A673 (cell line): ENCODE results near the gene CLDN5. TPM values are rescaled to one million over a fixed set of nuclear protein-coding genes. Genes with fewer than 3 reads are reported as not detected.

Experiments used
- BruUV-seq: library from RNA; stranded (reverse); fragments of 400-500 nt; replicated peaks from 2 replicates; lab custom pipeline; 2021; lab: Mats Ljungman, UMichigan
- CTCF ChIA-PET: fragments of 300-600 bp; sonication (Branson Sonifier 250); formaldehyde crosslinking; loops from one replicate; lab custom pipeline; 2022; ENCODE audit warnings: antibody characterized with exemption; lab: Charles Lee
- POLR2A ChIA-PET: fragments of 300-600 bp; sonication (Branson Sonifier 250); formaldehyde crosslinking; loops from one replicate; lab custom pipeline; 2022; ENCODE audit warnings: antibody characterized with exemption; ENCODE audit not compliant: low non-redundant PET; lab: Charles Lee
- DNase-seq: peaks from one replicate; pipeline ENCODE4 v3.0.0-alpha.2; 2015; ENCODE audit warnings: low spot score
- H3K27ac ChIP-seq: fragments of 200-600 bp; sonication (generic); 2 replicates; pipeline ENCODE4 v1.5.1; 2016; ENCODE audit warnings: mixed run types, low read depth, mild to moderate bottlenecking, mixed read lengths, antibody characterized with exemption, low read length; ENCODE audit not compliant: poor library complexity, severe bottlenecking
- H3K27me3 ChIP-seq: fragments of 200-600 bp; sonication (generic); replicated peaks from 2 replicates; pipeline ENCODE4 v1.6.1; 2017; ENCODE audit warnings: mixed run types, low read depth, mild to moderate bottlenecking, mixed read lengths, antibody characterized with exemption, low read length; ENCODE audit not compliant: insufficient read depth, poor library complexity
- H3K36me3 ChIP-seq: fragments of 200-600 bp; sonication (generic); 2 replicates; pipeline ENCODE4 v1.6.1; 2016; ENCODE audit warnings: mixed run types, mild to moderate bottlenecking, mixed read lengths, antibody characterized with exemption, low read length; ENCODE audit not compliant: insufficient read depth, poor library complexity, severe bottlenecking
- H3K4me1 ChIP-seq: fragments of 200-600 bp; sonication (generic); 2 replicates; pipeline ENCODE4 v1.6.1; 2017; ENCODE audit warnings: mixed run types, mild to moderate bottlenecking, mixed read lengths, antibody characterized with exemption, low read length; ENCODE audit not compliant: insufficient read depth, poor library complexity, severe bottlenecking
- H3K4me3 ChIP-seq: fragments of 200-600 bp; sonication (generic); 2 replicates; pipeline ENCODE4 v1.5.1; 2016; ENCODE audit warnings: low read depth, mixed run types, mild to moderate bottlenecking, mixed read lengths, low read length; ENCODE audit not compliant: poor library complexity, severe bottlenecking
- H3K9me3 ChIP-seq: fragments of 200-600 bp; sonication (generic); 2 replicates; pipeline ENCODE4 v1.6.1; 2016; ENCODE audit warnings: mixed run types, low read depth, mild to moderate bottlenecking, mixed read lengths, antibody characterized with exemption, low read length; ENCODE audit not compliant: poor library complexity, severe bottlenecking
- EZH2 ChIP-seq: fragments of 200-600 bp; sonication (generic); IDR thresholded peaks from 2 replicates; pipeline ENCODE4 v1.6.1; 2017; ENCODE audit warnings: borderline replicate concordance, low read depth, mild to moderate bottlenecking, mixed read lengths, antibody characterized with exemption, low read length; ENCODE audit not compliant: poor library complexity, severe bottlenecking
- intact Hi-C: fragments of 100-400 bp; cut with micrococcal nuclease; formaldehyde crosslinking; loops from one replicate; pipeline ENCODE4 v1.10.0; 2022; ENCODE audit not compliant: unreplicated experiment
- total RNA-seq: library from RNA; stranded (reverse); gene quantifications from 2 replicates; pipeline ENCODE4 v1.2.3, GENCODE V29; 2021
- TF ChIP-seq, protein P1 (sequence below): fragments of 300-800, 200-600 bp; sonication (generic); conservative IDR thresholded peaks from 2 replicates; pipeline ENCODE4 v1.5.1; 2017; ENCODE audit warnings: low read depth, mild to moderate bottlenecking, antibody characterized with exemption, low read length, moderate library complexity, mixed read lengths

Gene CLDN5
- total RNA-seq, 1 experiment from 2014 or later: 0.21 TPM

GRCh38 chr22:19569976-19570375 lies 45.8 kb upstream of the CLDN5 start:
- Histone ChIP-seq H3K27ac (no peak overlapping the region), H3K27me3 (no peaks in the 10 kb centered on the region), H3K9me3 (no peaks in the 10 kb centered on the region), H3K4me1 (no peaks in the 10 kb centered on the region), H3K36me3 (no peaks in the 10 kb centered on the region), H3K4me3 (no peak overlapping the region)
- DNase-seq: no peak
- intact Hi-C loops: no loop called here
- TF ChIP-seq EZH2: no peak
- TF ChIP-seq, protein P1, sequence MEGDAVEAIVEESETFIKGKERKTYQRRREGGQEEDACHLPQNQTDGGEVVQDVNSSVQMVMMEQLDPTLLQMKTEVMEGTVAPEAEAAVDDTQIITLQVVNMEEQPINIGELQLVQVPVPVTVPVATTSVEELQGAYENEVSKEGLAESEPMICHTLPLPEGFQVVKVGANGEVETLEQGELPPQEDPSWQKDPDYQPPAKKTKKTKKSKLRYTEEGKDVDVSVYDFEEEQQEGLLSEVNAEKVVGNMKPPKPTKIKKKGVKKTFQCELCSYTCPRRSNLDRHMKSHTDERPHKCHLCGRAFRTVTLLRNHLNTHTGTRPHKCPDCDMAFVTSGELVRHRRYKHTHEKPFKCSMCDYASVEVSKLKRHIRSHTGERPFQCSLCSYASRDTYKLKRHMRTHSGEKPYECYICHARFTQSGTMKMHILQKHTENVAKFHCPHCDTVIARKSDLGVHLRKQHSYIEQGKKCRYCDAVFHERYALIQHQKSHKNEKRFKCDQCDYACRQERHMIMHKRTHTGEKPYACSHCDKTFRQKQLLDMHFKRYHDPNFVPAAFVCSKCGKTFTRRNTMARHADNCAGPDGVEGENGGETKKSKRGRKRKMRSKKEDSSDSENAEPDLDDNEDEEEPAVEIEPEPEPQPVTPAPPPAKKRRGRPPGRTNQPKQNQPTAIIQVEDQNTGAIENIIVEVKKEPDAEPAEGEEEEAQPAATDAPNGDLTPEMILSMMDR: no peak
- no TSS peak for BruUV-seq
- CTCF ChIA-PET: no interaction called here
- POLR2A ChIA-PET: no interaction called here

DNA sequence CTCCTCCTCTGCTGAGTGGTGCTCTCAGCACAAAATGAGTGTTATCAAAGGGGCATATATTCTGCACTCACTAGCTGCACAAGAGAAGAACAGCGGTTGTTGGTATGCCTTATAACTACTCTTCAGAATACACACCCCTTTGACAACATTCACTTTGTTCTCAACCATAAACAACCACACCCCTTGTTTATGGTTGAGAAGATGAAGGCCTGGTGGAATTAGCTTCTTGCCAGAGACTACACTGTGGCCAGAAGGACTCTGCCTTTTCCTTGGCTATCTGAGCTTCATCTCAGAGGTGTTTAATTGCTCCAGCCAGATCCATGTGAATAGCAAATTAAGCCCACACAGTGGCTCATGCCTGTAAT lies 45.0 kb upstream of the CLDN5 start:
- BruUV-seq: no TSS peak
- DNase-seq: no peak
- POLR2A ChIA-PET: no interaction called here
- TF ChIP-seq EZH2: no peak
- TF ChIP-seq, protein P1: no peak
- Histone ChIP-seq H3K4me1 (no peaks in the 10 kb centered on the region), H3K36me3 (no peaks in the 10 kb centered on the region), H3K27me3 (no peaks in the 10 kb centered on the region), H3K27ac (no peak overlapping the region), H3K9me3 (no peaks in the 10 kb centered on the region), H3K4me3 (no peak overlapping the region)
- CTCF ChIA-PET: interaction anchor here (0.7 kb wide), 1 partner anchor 56 kb away, joined by 3 read pairs; no protein-coding TSS in a partner anchor
- intact Hi-C loops: no loop called here

DNA sequence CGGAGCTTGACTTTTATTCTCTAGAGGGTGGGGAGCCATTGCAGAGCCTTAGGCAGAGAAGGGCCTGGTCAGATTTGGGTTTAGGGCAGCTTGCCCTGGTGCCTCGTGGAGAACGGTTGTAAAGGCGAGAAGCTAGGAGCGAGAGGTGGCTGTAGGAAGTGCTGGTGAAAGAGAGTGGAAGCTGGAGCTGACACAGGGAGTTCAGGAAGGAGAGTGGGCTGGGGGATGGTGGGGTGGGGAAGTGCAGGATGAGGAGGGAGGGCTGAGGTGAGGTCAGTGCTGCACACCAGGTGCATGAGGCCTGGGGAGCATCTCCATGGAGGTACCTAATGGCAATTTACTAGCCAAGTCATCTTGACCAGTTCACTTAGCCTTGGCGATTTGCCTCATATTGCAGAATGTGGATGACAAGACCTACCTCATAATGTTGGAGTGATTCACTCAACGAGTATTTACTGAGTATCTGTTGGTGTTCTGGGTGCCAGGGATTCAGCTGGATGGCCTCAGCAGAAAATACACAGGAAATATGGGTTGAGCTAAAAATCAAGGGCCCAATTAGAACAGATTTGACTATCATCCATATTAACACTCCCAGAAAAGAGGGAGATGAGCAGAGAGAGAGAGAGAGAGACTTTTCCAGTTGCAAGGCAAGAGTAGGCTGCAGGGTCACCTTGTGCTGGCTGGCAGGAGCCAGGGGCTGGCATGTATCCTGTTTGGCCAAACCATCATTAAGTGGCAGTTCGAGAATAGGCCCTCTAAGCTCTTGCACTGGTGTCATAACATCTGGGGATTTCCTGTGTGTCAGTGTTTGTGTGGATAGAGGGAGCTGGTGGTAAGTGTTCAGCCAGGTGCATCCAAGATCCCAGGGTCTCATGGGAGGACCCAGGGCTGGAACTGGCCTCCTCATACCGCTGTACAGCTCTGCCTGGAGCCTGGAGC lies 44.4 kb upstream of the CLDN5 start:
- no peaks in the 10 kb centered on the region for H3K4me1 ChIP-seq
- no TSS peak for BruUV-seq

More for the DNA sequence above, 44.4 kb upstream of the CLDN5 start:
- ChIA-PET POLR2A (no interaction called here), CTCF (interaction anchor here (0.7 kb wide), 1 partner anchor 56 kb away, joined by 3 read pairs; no protein-coding TSS in a partner anchor)
- Histone ChIP-seq H3K4me3 (no peak overlapping the region), H3K36me3 (no peaks in the 10 kb centered on the region), H3K27me3 (no peaks in the 10 kb centered on the region), H3K27ac (no peak overlapping the region), H3K9me3 (no peaks in the 10 kb centered on the region)
- intact Hi-C loops: no loop called here
- DNase-seq: no peak
- TF ChIP-seq, protein P1: no peak
- TF ChIP-seq EZH2: no peak
